ENCODE data around the gene VAV2.
"Not testable (repeated sequence)": the region's sequence is repeated elsewhere in the genome, so short reads cannot be mapped to it uniquely, and the experiment has no call there.

Gene VAV2

DNA sequence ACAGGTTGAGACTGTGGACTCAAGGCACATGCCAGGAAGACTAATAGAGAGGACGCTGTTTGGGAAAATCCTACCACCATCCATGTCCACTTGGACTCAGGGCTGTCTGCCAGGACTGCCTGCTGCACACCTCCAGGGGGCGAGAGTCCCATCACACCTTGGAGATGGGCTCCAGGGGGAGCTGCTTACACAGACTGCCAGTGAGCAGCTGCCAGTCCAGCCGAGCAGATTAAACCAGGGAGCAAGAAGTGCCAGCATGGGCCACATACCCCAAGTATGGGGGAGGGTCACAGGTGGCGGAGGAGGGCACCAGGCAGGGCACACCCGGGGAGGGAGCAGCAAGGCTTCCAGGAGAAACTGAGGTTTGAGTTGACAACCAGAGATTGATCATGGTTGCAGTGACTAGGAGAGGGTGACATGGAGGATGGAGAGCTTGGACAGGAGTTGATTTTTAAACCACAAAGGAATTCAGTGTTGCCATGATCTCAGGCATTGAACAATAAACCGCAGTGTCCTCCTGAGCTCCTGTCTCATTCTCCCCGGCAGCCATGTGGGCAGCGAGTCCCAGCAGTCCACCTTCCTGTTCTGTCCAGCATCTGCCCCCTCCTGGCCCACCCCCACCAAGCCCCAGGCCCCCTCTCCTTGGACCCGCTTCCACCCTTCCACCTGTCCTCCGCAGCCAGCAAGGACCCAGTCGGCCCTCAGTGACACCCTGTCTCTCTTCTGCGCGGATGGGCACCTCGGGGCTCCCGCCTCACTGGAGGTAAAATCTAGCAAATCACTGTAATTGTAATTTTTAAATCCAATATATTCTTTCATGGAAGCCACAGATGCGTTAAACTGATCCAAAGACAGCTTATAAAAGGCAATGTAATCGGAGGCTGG, 3.1 kb upstream of the VAV2 start:
- DNase-seq, result no peak

DNA sequence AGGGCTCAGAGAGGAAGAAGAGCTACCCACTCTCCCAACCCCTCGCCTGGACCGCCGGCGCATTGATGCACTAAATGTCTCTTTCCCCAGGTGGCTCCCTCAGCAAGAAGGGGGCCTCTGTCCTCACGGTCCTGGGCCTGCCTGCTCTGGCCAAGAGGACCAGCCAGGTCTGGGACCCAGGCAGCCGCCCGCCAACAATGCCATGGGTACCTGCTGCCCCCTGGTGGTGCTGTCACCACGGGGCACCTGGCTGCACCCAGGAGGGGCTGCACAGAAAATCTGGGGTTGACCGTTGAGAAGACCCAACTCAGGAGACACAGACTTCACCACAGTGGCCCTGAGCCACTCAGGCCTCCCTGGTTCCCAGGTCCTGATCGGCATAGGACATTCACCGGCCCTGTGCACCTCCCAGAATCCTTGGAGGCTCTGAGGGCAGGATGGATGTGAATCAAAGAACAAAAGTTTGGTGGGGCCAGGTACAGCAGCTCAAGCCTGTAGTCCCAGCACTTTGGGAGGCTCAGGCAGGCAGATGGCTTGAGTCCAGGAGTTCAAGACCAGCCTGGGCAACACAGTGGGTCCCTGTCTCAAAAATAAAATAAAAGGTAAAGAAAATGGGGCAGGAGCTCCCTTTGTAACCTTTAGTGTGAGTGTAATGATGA, 2.4 kb upstream of the VAV2 start:
- DNase-seq, result peak; percentile 68

DNA sequence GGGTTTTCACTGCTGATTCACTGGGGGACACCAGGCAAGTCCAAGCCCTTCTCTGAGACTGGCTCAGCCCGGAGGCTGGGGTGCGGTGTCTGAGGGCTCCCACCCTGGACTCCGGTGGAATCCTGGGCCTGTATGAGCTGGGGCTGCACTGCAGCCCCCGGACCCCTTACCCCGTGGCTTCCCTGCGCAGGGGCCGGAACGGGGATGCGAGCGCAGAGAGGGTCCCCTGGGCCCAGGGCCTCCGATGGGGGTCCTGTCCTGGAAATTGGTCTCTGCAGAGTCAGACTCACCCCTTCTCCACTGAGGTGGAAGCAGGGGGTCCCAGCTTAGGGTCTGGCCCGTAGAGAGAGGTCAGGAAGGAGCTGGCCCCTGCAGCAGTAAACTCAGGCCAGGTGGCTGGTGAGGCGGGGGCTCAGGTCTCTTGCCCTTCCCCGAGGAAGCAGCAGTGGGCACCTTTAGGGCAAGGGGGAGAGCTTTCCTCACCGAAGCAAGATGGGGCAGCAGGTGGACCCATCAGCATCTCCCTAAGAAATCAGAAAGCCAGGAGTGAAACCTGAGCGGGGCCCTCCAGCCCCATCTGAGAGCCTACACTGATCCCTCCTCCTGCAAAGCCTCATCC, 1.6 kb upstream of the VAV2 start:
- no peak for DNase-seq

DNA sequence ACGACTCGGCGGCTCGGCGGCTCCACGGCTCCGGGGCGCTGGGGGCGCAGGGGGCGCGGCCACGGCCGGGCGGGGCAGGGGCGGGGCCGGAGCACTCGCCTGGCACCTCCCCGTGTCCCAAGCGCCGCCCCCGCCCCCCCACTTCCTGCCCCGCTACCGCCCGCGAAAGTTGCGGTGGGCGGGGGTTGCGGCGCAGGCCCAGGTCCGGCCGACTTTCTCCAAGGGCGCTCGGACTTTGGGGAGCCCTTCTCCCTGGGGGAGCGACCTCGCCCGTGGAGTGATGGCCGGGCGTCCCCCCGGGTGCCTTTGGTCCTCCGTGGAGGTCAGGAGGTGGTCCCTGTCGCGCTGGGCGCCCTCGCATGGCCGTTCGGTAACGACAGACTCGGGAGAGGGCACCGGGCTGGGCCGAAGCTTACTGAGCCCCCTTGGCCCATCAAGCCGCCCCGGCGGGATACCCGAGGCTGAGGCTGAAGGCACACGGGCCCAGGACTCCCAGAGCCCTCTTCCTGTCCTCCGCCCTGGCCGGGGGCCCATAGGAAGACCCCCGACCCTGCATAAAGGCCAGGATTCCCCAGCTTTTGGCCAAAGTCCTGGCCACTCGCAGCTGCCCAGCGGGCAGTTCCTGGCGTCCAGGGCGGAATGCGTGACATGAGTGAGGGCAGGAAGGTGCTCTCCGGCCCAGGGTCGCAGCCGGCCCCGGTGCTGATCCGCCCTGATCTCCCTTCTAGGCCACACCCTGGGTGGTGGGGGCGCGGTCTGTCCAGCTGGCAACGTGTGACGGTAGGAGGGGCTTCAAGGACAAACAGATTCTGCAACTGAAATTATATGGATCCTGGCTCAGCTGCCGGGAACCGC, 883 bp upstream of the VAV2 start:
- peak; percentile 58 for DNase-seq

DNA sequence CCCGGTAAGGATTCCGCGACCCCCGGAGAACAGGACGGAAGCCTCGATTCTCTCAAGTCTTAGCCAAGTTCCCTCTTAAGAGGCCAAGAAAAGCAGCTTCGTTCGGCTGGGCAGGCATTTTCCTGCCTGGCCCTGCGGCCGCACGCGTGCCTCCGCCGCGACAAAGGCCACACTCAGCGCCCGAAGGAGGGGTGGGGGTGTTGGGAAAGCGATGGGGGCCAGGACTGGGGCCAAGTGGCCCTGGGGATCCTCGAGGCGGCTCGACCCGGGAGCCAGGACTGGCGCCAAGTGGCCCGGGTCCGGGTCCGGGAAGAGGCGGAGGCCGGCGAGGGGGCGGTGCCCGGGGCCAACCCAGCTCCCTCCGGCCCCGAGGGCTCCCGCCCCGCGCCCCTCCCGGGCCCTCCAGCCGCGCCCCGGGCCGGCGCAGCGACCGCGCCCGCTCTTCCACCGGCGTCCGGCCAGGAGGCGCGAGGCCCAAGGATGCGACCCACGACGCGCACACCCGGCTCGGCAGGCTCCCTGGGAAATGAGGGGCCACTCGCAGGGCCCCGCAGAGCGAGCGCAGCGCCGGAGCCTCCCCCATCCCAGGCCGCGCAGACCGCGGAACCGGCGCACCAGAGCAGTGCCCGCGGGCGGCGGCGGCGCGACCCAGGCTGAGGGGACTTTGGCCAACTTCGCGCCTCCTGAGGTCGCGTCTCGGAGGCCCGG, 756 bp downstream of the VAV2 start:
- no peak for DNase-seq

DNA sequence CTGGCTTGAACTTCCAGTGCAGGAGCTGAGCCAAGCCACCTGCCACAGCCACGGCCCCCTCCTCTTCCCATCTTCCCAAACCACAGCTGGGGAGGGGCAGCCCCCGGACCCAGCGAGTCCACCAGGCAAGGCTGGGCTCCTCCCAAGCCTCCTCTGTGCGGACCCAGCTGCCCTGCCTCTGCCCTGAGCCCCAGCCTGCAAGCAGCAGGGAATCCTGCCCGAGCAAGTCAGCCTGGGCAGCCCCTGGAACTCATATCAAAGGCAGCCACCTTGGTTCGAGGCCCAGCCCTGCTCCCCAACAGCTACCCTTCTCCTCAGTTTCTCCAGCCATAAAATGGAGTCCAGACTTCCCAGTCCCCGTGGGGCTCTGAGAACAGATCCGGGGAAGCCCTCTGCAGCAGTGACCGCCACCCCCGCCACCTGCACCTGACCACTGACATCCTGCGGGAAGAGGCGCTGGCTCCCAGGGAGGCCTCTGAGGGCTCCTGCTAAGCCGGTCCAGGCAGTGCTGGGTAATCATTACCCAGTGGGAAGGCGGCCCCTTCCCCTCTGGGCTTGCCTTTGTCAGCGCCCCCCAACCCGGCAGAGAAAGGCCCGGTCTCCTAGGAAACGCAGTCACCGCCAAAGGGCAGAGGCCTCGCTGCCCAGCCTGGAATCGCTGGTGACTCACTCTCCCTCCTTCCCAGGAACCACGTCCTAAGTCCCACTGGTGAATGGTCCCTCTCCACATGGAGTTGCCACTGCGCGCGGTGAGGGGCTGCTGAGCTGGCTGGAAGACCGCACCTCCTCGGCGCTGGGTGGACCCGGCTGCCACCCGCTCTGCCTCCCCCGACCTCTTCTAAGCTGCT, 1.5 kb downstream of the VAV2 start:
- no peak for DNase-seq

DNA sequence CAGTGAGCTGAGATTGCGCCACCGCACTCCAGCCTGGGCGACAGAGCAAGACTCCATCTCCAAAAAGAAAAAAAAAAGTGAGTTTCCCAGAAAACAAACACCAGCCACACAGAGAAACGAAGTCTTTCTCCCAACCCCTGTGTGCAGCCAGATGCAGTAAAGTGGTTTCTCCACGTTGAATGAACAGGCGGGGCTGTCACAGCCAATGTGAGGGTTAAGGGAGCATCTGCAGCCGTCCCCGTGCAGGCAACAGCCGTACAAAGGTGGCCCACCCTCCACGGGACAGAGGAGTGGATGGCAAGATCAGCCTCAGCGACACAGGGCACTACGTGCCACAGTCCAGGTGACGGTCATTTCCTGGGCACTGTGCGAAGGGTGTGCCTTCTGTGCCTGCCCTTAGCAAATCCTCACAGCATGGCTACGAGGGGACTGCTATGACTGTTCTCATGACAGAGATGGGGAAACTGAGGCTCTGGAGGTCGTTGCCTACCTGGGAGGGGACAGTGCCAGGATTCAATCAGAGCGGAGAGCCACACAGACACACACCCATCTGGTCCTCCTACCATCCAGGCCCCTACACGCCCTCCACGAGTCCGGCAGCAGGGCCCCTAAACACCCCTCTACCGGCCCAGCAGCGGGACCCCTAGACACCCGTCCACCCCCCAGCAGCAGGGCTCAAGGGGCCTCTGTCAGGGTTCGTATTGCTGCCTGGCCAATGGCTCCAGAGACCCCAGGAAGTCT, 2.3 kb downstream of the VAV2 start:
- no peak for DNase-seq

DNA sequence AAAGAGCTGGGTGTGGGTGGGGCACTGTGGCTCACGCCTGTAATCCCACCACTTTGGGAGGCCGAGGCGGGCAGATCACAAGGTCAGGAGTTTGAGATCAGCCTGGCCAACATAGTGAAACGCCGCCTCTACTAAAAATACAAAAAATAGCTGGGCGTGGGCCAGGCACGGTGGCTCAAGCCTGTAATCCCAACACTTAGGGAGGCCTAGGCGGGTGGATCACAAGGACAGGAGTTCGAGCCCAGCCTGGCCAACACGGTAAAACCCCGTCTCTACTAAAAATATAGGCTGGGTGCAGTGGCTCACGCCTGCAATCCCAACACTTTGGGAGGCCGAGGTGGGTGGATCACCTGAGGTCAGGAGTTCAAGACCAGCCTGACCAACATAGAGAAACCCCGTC, 3.4 kb downstream of the VAV2 start:
- not testable (repeated sequence) for DNase-seq

DNA sequence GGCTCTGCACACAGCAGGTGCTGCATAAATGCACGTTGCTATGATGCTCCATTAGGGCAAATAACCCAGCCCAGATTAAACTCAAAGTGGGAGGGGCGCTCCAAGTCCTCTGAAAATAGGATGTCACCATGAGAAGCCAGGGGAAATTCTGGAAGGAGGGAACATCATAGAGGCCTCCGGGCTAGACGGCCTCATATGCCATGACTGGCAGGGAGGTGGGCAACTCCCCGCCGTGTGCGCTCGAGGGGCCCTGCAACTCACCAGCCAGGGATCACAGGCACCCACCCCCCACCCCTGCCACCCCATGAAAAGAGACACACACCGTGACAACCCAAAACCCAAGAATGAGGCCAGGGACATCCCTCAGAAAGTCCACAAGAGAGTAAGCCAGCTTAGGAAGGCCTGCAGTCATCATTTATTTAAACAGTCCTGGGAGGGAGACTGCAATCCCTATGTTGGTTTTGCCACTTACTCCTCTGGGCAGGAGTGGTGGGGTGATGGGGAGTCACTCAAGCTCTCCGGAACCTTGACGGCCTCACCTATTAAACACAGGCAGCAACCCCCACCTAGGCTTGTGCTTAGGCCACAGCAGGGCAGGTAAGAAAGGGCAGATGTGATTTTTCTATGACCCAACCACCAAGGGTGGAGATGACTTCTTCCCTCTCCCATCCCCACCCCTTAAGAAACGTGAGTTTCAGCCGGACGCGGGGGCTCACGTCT, 4.0 kb downstream of the VAV2 start:
- DNase-seq, result no peak

DNA sequence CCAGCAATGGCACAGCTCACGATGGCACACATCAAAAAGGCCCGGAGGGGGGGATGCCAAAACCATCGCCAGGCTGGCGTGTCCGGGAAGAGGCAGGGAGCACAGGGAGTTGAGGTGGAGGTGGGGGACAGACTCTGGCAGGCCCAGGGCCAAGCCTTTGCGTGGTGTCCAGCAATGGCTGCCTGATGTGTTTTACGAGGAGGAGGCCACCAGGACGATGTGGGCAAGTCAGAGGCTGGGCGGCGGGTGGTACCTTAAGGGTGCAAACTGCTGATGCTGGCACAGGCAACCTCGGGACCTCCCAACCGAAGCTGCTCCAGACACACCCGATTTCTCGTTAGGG, 4.7 kb downstream of the VAV2 start:
- no peak for DNase-seq

DNA sequence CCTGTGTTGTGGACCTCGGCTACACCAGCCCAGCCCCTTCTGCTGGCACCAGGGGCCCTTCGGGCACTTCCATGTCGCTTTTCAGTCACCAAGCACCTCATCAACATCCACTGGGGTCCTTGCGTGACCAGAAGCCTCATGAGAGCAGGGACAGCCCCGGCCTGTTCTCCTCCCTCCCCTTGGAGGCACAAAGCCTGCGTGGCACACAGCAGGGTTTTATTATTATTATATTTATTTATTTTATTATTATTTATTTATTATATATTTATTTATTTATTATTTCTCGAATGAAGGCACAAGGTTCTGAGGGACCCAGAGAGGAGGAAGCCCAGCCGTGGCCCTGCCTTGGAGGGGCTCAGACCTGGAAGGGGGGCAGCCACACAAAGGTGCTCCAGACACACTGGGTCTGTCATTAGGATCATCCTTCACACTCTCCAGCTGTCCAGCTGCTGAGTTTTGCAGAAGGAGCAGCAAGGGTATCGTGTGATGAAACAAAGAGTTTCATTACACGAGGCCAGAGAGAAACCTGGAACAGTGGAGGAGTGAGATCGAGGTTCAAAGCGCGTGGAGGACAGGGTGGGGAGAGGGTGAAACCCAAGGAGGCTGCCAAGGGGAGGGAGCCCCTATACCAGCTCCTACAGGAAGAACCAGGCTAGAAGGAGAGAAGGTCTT, 5.2 kb downstream of the VAV2 start:
- DNase-seq, result no peak

DNA sequence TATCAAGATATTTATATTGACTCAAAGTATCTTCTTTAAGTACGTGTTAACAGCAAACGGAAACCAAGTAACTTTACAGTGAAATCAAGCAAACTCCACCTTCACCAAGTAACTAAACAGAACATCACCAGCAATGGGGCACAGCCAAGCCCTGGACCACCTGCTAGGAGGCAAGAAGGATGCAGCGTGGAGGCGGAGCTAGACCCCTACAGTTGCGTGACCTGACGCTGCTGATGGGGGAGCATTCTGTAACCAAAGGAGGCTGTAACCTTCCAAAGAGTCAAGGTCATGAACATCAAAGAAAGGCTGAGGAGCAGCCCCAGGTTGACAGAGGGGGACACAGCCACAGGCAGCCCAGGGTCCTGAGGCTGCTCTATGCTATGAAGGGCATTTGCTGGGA, 6.1 kb downstream of the VAV2 start:
- no peak for DNase-seq

DNA sequence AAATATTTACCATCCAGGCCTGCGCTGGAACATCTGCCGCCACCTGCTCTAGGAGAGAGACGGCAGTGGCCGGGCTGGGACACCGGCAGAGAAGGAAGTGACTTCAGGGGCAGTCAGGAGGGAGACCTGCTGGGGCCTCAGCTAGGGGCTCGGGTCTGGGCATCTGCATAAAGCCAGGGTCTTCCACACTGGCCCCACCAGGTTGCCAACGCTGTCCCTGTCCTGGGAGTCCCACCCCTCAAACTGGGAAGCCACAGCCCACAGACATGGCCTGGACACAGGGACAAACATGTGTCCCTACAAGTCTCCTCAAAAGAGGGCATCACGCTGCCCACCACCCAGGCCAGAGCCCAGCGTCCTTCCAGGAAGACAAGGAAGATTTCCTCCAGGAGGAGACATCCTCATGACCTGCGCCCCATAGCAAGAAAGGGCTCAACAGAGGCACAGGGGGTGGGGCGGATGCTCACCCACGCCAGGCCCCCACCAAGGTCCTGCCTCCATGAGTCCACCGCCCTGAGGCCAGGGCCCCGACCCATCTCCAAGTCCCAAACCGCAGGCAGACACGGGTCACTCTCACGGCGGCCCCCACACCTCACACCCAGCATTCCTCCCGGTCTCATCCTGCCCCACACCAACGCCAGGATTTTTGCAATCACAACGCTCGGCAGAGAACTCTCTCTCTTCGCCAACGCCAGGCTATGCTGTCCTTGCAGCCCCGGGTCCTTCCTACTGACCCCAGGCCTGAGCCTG, 9.0 kb downstream of the VAV2 start:
- no peak for DNase-seq

DNA sequence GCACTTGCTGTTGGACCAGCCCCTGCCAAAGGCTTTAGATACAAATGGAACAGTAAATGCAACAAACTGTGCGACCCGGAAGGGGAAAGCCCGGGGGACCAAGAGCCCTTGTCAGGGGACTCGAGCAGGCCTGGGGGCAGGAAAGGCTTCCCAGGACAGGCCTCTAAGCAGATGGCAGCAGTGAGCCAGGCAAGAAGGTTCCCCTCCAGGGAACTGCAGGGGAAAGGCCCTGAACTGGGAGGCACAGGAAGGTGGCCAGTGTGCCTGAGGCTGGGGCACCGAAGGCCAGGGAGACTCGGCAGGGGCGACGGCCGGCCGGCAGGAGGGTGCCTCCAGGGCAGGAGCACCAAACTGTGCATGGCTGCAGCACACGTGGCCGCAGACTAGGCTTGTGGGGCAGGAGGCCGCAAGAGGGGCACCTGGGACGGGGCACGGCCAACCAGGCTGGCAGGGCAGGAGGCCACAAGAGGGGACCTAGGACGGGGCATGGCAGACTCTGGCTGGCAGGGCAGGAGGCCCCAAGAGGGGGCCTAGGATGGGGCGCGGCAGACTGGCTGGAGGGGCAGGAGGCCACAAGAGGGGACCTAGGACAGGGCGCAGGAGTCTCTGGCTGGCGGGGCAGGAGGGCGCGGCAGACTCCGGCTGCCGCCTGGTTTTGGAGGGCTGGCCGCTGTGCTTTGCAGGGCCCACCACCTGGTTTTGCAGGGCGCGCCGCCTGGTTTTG, 10.0 kb downstream of the VAV2 start:
- no peak for DNase-seq

DNA sequence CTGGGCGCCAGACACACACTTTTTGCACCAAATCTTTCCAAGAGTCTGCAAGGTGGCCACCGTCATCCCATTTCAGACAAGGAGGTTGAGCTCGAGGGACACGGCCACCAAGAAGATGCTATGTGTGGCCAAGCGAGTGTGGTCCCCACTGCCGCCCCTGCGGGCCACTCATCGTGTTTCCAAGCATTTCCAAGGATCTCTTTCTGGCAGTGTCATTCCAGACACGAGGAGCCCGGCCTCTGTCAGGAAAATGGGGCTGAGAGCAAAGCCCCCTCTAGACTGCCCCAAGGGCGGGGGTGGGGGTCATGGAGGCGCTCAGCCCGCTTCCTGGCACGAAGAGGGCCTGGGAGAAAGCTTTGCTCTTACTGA, 10.6 kb downstream of the VAV2 start:
- DNase-seq, result no peak

DNA sequence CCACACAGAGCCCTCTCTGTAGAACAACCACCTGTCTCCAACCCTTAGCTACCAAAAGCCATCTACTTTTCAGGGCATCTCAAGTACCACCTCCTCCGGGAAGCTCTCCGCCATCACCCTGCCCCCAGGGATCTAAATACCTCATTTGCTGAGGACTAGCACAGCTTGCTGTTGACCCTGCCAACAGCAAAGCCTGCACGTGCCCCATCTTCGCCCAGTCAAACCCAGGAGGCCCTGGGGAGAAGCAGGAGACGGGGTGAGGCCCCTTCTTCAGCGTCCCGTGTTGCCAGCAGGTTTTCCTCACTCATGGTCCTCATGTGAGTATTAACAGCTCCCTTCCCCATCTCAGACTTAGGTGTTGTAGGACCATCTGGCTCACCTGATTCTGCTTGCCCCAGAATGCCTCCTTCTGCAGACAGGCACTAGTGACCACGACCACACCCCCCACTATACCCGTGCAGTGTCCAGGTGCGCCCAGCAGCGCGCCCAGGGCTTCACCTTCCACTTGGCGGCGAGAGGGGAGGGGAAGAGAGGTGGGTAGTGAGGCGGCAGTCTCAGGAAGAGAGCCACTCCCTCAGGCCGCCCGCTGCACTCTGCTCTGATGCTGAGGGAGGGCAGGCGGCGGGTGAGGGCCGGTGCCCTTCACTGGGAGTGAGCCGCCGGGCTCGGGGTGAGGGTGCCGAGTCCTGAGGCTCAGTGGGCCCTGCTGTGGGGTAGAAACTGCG, 11.1 kb downstream of the VAV2 start:
- no peak for DNase-seq

Data from stimulated activated CD4-positive, alpha-beta T cell treated with anti-CD3 and anti-CD28 coated beads, Interleukin-1b, Interleukin-23, amount 100 ng/mL, for 48 hours (primary cell).